ENCODE measurements around the gene CDC37.

DNA sequence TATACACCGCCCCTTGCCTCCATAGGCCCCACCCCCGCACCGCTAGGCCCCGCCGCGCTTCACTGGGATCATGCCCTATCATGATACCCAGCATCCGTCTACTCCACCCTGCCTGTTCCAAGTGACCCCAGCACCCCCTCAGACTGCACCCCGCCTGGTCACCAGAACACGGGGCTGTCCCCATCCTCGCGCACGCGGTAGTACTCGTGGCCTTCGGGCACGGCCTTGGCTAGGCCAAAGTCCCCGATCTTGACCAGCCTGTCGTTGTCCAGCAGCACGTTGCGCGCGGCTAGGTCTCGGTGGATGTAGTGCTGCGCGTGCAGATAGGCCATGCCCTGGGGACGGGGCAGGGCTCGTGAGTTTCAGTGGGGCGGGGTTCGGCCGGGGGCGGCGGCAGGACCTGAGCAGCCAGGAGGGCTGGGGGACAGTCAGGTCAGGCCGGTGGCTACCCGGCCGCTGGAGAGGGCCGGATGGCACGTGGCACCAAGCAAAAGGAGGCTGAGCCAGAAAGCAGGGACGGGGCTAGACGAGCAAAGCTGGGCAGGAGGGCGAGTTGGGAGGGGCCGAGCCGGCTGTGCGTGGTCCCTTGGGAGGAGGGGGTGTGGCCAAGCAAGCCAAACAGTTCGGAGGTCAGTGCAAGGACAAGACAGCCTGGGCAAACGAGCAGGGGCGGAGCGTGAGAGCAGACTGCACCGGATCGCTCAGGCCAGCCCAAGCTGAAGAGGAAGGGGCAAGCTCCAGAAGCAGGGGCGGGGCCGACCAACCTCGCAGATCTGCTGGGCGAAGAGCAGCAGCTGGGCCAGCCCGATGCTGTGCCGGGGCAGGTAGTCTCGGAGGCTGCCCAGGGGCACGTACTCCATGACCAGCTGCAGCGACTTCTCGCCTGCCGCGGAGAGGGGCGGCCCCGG is 50.3 kb downstream of the CDC37 start:
- TF ChIP-seq, protein P1, sequence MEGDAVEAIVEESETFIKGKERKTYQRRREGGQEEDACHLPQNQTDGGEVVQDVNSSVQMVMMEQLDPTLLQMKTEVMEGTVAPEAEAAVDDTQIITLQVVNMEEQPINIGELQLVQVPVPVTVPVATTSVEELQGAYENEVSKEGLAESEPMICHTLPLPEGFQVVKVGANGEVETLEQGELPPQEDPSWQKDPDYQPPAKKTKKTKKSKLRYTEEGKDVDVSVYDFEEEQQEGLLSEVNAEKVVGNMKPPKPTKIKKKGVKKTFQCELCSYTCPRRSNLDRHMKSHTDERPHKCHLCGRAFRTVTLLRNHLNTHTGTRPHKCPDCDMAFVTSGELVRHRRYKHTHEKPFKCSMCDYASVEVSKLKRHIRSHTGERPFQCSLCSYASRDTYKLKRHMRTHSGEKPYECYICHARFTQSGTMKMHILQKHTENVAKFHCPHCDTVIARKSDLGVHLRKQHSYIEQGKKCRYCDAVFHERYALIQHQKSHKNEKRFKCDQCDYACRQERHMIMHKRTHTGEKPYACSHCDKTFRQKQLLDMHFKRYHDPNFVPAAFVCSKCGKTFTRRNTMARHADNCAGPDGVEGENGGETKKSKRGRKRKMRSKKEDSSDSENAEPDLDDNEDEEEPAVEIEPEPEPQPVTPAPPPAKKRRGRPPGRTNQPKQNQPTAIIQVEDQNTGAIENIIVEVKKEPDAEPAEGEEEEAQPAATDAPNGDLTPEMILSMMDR (IDR thresholded peaks at IDR 0.05; ENCODE audit: poor library complexity): no peak
- TF ChIP-seq EZH2 (IDR thresholded peaks at IDR 0.05; ENCODE audit: borderline replicate concordance) (no peak), EZH2phosphoT487 (IDR thresholded peaks at IDR 0.05; ENCODE audit: low read depth, severe bottlenecking, unreplicated experiment) (no peak)
